ENCODE results near the gene SLC25A26.
"Not testable (repeated sequence)": the region's sequence is repeated elsewhere in the genome, so short reads cannot be mapped to it uniquely, and the experiment has no call there.

Gene SLC25A26

GRCh38 chr3:66272016-66272415 is 51.2 kb downstream of the SLC25A26 start:
- no peak overlapping the region for H3K27ac ChIP-seq
- TF ChIP-seq CTCF (IDR thresholded peaks at IDR 0.05): no peak
- no peak overlapping the region for H3K4me3 ChIP-seq
- no peak for DNase-seq (ENCODE audit: low spot score)

- H3K4me3 ChIP-seq; H3K27ac ChIP-seq; DNase-seq (ENCODE audit: low spot score): not testable (repeated sequence)
Measured at GRCh38 chr3:66274837-66275236, 54.0 kb downstream of the SLC25A26 start.

DNA sequence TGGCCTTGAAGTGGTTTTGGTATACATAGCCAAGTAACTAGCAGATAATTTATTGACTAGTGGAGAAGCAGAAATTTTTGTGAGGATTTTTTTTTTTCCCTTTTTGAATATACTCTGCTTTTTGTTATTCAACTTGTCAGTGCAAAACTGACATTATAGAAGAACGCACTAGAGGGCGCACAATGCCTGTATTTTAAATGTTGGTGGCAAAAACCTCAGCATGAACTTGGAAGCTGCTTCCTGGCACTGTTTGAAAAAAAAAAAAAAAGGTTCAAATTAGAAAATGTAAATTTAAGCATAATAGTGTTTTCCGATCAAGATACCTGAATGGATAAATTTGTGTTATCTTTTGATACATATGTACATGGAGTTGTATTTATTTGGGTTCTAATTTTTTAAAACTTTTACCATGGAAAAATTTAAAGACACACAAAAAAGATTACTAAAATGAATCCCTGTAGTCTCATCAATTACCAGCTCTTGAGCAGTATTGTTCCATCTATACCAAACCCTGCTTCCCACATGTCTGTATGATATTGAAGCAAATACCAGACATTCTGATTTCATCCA is 56.0 kb downstream of the SLC25A26 start:
- TF ChIP-seq CTCF (IDR thresholded peaks at IDR 0.05): peak; percentile 40
- H3K4me3 ChIP-seq: no peak overlapping the region
- no peak for DNase-seq (ENCODE audit: low spot score)
- H3K27ac ChIP-seq: no peak overlapping the region

GRCh38 chr3:66279168-66279567 is 58.4 kb downstream of the SLC25A26 start:
- DNase-seq (ENCODE audit: low spot score): no peak
- no peak overlapping the region for H3K27ac ChIP-seq
- no peak overlapping the region for H3K4me3 ChIP-seq
- TF ChIP-seq CTCF (IDR thresholded peaks at IDR 0.05): no peak

- TF ChIP-seq CTCF (IDR thresholded peaks at IDR 0.05): no peak
- DNase-seq (ENCODE audit: low spot score): no peak
- H3K4me3 ChIP-seq: no peak overlapping the region
Measured at GRCh38 chr3:66280304-66280703, 59.5 kb downstream of the SLC25A26 start.

GRCh38 chr3:66291922-66292321 is 71.1 kb downstream of the SLC25A26 start:
- H3K4me3 ChIP-seq; H3K27ac ChIP-seq; DNase-seq (ENCODE audit: low spot score): not testable (repeated sequence)

More at GRCh38 chr3:66280304-66280703, 59.5 kb downstream of the SLC25A26 start:
- no peak overlapping the region for H3K27ac ChIP-seq

DNA sequence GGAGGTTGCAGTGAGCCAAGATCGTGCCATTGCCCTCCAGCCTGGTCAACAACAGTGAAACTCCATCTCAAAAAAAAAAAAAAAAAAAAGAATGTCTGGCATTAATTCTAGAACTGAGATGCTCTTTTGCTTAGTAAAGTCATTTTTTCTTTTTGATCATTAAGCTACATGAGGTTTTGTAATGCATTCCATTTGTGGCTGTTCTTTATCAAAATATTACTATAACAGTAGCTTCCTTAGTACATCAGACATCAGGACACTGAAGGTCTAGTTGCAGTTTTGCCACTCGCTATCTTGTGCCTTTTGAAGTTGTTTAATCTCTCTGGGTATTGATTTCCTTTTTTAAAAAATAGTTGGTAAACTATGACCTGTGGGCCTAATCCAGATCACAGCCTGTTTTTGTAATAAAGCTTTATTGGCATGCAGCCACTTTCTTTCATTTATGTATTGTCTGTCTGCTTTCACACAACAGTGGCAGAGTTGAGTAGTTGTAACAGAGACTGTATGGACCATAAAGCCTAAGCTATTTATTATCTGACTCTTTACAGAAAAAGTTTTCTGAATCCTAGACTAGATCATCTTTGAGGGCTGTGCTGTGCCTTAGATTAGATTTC is 76.6 kb downstream of the SLC25A26 start:
- no peak for TF ChIP-seq CTCF (IDR thresholded peaks at IDR 0.05)
- H3K27ac ChIP-seq: no peak overlapping the region
- H3K4me3 ChIP-seq: no peak overlapping the region
- no peak for DNase-seq (ENCODE audit: low spot score)

GRCh38 chr3:66297900-66298299 is 77.1 kb downstream of the SLC25A26 start:
- Histone ChIP-seq H3K27ac (no peak overlapping the region), H3K4me3 (no peak overlapping the region)
- no peak for DNase-seq (ENCODE audit: low spot score)
- TF ChIP-seq CTCF (IDR thresholded peaks at IDR 0.05): no peak
